Measurements from ENCODE around the gene MCRIP1. TPM values are rescaled to one million over a fixed set of nuclear protein-coding genes. Genes with fewer than 3 reads are reported as not detected.

Gene MCRIP1, protein sequence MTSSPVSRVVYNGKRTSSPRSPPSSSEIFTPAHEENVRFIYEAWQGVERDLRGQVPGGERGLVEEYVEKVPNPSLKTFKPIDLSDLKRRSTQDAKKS
- 172 TPM for polyA plus RNA-seq (2013, experiment 1 of 2; ENCODE audit: insufficient read length)
- 150 TPM for polyA plus RNA-seq (2013, experiment 2 of 2; ENCODE audit: insufficient read length)

- peak; percentile 93 for DNase-seq
These were observed at the start of gene MCRIP1 for GRCh38 chr17:81833160-81833920. TSS of gene MCRIP1 (minus strand) at chr17:81833291. CDS start at chr17:81824506, 8,785 bp downstream.

DNA sequence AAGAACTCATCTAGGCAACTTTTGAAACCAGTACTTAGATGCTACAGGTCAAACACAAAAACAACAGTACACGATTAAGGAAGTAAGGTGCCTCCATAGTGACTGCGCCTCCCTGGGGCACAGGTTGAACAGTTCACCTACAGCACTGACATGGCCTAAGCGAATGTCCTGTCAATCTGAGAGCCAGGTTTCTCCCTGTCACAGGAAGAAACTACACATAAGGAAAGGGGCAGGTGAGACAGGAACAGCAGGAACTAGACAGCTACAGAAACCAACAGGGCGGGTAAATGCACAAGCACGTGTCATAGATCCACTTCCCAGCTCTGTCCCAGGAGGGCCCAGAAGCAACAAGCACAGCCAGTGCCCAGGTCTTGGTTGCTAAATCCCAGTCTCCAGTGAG is 46.0 kb upstream of the MCRIP1 start:
- DNase-seq = no peak

- no peak for DNase-seq
These were observed 45.2 kb upstream of the MCRIP1 start for GRCh38 chr17:81878294-81878693.

GRCh38 chr17:81877569-81877968 is 44.5 kb upstream of the MCRIP1 start:
- DNase-seq = no peak

DNA sequence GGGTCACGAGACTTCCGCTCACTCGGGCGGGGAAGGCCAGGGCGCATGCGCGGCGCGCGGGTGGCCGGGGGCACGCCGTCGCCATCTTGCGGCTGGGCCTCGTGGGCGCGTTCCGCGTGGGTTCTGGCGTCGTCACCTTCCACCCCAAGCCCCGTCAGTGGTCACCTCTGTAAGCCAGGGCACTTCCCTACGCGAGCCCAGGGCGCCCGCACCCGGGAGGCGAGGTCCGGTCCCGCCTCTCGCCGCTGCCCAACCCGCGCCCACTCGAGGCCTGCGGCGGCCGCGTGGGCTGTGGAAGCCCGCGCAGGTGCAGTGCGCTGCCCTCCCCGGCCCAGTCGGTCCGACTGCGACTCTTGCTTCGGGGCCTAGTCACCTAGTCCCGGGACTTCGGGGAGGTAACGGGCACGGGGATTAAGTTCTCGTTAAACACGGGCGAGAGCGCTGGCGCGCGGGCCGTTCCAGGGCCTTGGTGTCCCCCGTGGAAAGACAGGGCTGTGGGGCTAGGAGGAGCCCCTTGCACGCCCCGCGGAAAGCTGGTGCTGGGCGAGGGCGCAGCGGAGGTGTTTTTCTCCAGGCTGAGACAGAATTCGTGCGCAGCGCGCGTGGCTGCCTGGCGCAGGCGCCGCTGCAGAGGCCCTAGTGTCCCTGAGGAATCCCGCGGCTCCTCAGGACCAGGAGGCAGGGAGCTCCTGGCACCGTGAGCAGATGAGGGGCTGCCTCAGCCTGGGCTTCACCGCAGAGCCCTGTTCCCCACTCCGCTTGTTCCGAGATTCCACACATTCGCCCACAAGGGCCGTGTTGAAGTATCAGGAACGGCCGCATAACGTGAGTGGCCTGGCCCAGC is 38.5 kb upstream of the MCRIP1 start:
- peak; percentile 89 for DNase-seq

- no peak for DNase-seq
These were observed 37.9 kb upstream of the MCRIP1 start, which contains the start of gene ARHGDIA for GRCh38 chr17:81870981-81871386. TSS of gene ARHGDIA (minus strand) at chr17:81871337. CDS start at chr17:81869930, 1,407 bp downstream.

DNA sequence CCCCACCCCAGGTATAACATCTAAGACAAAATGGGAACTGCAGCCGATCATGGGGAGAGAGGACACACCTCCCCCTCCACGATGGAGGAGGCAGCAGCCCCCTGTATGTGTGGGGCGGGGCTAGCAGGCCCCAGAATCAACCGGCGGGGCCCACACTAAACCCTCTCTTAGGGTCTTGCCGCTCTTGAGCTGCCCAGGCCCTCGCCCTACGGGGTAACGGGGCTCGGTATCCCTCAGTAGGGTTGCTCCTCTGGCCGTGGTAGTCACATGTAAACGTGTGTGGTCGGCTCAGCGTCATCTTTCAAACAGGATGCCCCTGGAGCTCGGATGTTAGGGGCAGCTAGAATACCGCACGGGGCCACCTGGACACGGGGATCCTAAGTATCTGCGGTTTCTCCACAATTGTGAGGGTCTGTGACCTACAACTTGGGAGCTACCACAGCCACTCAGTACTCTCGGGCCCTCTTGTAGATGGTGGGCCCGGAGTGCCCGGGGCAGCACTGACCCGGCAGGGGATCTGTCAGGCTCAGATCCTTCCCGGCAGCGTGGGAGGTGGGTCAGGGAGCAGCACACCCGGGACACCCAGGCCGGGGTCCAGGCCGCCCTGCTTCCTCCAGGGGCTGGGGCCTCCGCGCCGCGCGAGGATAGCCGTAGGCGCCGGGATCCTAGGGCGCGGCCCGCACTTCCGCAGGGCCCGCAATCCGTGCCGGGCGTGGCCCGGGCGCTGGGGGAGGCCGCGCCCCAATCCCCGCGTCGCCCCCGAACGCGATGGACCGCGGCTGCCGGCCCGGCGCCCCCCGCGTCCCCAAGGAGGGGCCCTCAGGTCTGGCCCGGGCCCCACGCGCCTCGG is 37.3 kb upstream of the MCRIP1 start:
- DNase-seq = peak; percentile 49

DNA sequence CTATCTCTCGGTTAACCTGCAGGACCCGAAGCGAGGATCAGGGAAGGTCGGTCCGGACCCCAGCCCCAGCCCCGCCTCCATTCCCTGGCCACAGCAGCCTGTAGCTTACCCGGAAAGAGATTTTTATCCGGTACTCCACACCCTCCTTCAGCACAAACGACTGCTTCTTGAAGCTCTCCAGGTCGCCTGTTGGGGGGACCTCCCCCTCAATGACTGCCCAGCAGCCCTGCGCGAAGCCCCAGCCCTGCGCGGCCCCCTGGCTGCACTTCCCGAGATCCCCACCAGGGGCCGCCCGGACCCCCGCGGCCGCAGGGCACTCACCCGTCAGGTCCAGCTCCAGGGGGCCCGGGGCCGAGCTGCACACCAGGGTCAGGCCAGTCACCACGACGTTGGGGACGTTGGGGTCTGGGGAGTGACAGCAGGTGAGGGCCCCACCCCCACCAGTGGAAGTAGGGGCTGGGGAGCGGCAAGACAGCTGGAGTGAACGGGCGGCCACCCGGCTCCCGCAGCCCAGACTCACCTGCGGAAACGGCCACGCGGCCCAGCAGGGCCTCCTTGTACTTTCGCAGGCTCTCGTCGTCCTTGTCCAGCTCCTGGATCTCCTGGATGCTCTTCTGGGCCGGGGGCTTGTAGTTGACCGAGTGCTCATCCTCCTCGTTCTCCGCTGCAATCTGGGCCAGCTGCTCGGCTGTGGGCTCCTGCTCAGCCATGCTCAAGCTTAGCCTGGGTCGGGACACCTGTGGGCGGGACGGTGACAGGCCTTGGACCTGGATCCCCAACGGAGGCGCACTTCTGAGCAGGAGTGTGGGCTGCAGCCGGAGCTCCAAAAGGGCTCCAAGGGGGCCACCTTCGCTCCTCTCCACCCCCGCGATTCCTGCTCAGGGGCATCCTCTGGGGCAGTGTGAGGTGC is 36.4 kb upstream of the MCRIP1 start:
- DNase-seq = peak; percentile 44

- peak; percentile 91 for DNase-seq
These were observed 35.7 kb upstream of the MCRIP1 start for GRCh38 chr17:81868674-81869220.

DNA sequence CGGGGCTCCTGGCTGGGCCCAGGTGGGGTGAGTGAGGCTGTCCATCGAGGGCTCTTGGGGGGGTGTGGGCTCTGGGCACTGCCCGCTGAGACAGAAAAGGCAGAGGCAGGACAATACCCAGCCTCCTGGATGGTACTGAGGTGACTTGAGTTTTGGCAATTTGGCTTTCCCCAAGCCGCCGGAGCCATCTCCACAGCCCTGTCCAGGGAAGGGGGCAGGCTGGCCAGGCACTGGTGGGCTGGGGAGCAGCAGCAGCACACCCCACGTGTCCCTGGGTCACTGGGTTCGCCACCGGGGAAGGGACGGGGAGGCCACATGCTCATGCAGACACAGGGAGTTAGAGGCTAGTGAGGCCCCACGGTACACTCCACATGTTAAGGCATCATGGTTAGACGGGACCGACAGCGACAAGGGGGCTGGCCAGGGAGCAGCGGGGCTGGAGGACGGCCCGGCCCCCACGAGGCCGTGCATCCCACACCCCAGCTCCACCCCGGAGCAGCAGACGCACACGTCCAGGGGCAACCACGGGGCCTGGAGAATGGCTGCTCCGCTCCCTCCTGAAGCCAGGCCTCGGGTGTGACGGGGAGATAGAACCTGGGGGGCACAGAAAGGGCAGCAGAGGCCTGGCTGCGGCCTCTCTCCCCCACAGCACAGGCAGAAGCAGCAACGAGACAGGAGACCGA is 35.0 kb upstream of the MCRIP1 start:
- no peak for DNase-seq

GRCh38 chr17:81867170-81867990 is 34.3 kb upstream of the MCRIP1 start:
- DNase-seq = peak; percentile 48

- peak; percentile 13 for DNase-seq
These were observed 33.5 kb upstream of the MCRIP1 start for GRCh38 chr17:81866440-81867169.

- DNase-seq = peak; percentile 17
These were observed 32.8 kb upstream of the MCRIP1 start for GRCh38 chr17:81865733-81866439.

GRCh38 chr17:81865358-81865732 is 32.3 kb upstream of the MCRIP1 start:
- no peak for DNase-seq

DNA sequence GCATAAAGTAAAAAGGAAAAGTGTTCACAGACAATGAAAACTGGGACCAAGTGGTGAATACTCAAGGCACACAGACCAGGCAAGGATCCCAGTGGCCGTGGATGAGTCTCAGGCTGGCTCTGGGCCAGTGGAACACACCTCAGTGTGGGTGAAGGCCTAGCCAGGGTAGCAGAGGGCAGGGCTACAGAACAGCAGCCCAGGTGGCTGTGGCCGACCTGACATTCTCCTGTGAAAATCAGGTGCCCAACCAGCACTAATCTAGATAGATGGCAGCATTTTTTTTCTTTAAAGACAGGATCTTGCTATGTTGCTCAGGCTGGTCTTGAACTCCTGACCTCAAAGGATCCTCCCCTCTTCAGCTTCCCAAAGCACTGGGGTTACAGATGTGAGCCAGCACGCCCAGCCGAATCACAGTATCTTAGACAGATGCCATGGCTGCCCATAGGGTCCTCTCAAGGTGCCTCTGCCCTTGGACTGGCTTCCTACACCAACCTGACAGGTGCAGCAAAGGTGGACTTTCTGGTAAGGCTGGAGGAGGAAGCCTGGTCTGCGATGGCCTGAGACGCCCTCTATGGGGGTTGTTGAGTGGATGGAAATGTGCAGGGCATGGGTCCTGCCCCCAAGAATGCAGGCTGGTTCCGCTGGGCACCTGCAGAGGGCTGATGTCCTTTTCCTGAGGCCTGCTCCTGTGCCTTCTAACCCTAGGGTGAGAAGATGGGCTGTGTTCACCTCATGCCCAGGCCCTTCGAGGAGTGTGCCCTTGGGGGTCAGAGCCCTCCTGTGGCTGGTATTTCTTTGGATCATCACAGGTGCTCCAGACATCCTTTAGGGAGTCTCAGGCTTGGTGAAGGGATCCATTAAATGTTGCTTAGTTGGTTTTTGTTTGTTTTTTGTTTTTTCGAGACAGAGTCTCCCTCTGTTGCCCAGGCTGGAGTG is 31.0 kb upstream of the MCRIP1 start:
- no peak for DNase-seq

DNA sequence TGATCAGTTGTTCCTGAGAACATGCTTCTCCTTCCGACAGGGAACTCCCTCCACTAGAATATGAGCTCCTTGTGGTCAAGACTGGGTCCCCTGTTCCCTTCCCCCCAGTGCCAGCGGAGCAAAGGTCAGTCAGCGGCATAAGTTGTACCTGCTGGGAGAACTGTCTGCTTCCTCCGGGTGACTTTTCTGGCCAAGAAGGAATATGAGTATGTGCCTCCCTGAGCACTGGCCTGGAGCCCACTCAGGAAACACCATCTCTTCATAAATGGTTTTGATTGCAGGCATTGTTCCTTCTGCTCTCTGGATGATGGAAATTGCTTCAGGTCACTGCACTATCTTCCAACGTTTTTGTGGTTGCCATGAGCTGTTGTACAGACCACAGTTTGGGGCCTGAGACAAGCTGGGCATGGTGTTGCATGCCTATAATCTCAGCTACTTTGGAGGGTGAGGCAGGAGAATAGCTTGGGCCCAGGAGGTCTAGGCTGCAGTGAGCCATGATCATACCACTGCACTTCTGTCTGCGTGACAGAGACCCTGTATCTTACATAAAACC is 30.1 kb upstream of the MCRIP1 start:
- no peak for DNase-seq

All from fibroblast of skin of back (primary cell).